SW 1271 (cell line): Measurements from ENCODE around the gene FSTL4.

Experiments used
- DNase-seq, 2 experiments: peaks; one replicate each; lab custom pipeline; 2025; lab: John Stamatoyannopoulos, UW

FSTL4 gene

DNA sequence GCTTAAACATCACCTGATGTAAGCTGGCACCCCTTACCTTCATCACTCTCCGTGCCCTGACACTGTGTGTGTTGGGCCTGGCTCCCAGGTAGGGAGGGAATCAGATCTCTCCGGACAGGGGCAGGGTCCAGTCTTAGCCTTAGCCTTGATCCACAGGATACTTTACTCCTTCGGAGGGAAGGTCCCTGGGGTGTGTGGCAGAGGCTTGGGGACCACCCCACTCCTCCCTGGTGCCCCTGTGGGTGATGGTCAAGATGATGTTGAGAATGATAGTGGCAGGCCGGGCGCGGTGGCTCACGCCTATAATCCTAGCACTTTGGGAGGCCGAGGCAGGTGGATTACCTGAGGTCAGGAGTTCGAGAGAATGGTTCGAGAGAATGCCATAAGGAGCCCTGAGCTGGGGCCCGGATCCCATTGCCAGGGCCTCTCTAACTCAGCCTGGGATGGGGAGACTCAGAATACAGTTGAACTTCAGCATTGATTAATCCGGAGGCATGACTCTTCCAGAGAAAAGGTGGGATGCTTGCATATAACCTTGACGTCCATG is 291.0 kb downstream of the FSTL4 start:
- DNase-seq, result no peak

DNA sequence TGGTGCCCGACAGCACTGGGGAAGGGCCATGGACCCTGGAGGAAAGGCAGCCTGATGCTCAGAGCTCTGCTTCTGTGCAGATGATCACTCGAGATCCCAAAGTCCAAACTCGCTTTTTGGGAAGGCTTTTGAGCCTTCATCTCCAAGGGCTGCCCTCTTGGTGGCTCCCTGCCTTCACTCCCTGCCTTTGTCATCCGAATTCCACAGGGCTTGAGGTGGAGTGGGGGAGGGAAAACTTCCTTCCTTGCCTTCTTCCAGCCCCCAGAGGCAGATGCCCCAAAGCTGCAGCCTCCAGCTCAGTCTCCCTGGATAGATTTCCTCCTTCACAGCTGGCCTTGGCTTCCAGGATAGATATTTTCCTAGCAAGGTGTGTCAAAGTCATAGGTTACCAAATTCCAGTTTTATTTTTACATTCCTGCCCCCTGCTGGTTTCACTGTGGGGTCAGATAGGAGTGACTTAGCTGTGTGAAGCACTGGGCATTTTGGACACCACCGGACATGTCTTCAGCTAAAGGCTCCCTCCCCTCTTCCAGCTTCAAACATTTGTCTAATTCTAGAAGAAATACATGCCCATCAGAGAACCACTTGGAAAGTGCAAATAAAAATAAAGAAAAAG is 292.3 kb downstream of the FSTL4 start:
- no peak for DNase-seq

DNA sequence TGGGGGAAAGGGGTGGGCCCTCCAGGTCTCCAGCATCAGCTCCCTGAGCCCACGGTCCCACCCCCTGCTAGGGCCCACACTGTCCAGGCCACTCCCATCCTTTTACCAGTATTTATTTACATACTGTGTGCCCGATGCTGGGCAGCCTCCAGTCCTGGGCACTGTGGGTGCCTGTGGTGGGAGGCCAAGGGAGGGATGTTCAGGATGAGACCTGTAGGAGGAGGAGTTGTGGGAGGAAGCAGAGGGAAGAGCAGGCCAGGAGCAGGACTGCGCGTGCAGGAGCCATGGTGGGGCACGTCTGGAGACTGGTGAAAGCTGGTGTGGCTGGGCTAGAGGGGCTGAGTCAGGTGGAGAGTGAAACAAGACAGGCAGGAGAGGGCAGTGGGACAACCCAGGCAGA is 293.1 kb downstream of the FSTL4 start:
- DNase-seq, result no peak

DNA sequence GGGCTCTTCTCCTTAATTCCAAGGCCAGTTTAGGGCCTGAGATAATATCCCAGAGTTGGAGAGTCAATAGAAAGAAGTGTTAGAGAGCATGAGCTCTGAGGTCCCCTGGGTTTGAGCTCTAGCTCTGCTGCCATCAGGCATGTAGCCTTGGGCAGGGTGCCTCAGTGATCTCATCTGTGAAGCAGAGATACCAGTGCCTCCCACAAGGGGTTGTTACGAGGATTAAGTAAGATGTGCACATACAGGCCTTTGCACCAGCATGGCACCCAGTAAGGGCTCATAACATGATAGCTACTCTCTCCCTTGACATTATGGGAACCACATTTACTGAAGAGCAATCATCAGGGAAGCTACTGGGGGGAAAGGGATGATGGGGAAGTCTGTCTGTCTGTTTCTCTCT is 294.8 kb downstream of the FSTL4 start:
- no peak for DNase-seq

DNA sequence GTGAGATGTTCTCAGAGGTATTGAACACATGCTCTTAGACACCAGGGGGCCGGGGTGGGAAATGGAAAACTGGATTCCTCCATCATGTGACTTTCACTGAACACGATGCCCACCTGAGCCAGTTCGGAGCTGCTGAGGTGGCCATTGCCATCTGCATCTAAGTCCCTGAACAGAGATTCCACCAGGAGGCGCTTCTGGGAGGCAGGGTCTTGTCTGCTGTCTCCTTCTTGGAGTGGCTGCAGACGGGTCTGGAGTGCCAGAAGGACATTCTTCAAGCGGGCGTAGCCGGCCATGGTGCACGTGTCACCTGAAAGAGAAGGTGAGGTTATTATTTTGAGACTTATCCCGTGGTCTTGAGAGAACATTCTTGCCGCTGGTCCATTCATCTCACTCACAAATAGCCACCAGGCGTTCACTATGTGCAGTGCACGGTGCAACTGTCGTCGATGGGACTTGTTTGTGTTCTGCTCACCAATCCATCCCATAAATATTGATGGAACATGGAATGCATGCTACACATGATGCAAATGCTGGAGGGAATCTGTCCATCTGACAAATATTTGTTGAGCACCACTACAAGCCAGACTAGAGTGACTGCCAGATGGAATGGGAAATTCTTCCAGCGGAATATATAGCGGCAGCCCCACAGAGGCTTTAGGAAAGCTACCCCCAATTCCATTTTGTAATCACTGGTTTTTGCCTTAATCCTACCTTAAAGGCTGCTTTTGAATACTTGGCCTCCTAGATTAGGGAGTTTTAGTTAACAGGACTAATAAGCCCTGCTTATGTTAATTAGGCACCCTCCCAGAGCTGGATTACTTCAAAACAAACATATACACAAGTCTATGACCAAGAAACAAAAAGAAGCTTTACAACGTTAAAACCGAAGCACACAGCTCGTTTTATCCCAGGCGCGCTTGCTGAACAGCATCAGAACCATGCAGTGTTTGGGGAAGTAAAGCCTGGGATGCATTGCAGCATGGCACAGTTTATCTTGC is 295.7 kb downstream of the FSTL4 start:
- no peak for DNase-seq

DNA sequence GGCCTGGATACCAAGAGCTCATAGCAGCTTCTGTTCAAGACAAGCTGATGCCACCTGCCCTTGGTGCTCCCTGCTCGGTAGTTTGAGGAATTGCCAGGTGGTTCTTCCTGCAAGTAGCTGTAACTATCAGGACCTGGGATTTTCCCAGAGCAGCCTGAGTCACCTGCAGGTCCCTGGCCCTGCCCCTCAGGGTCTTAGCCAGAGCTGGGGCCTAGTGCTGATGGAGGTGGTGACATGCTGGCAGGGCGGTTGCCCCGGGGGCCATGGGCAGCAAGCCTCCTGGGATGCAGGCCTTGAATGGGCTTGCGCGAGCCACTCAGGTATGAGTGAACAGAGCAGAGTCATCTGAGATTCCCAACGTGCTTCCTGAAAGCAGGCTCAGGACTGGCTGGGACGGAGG is 298.3 kb downstream of the FSTL4 start:
- no peak for DNase-seq

DNA sequence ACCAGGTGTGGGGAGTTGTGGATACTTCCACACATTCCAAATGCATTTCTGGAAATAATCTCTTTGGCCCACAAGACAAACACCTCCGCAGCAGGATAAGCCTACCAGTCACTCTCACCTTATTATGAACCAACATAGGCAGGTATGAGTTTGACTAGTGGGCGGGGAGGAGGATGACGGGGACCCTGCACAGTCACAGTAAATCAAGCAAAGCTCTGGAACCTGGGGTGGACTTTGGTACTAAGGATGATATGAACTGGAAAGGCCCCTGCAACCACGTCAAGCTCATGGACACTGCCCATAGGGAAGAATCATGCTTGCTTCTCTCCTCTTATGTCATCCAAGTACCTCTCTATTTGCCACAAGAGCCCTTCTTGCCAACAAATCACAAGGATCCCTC is 301.2 kb downstream of the FSTL4 start:
- no peak for DNase-seq

DNA sequence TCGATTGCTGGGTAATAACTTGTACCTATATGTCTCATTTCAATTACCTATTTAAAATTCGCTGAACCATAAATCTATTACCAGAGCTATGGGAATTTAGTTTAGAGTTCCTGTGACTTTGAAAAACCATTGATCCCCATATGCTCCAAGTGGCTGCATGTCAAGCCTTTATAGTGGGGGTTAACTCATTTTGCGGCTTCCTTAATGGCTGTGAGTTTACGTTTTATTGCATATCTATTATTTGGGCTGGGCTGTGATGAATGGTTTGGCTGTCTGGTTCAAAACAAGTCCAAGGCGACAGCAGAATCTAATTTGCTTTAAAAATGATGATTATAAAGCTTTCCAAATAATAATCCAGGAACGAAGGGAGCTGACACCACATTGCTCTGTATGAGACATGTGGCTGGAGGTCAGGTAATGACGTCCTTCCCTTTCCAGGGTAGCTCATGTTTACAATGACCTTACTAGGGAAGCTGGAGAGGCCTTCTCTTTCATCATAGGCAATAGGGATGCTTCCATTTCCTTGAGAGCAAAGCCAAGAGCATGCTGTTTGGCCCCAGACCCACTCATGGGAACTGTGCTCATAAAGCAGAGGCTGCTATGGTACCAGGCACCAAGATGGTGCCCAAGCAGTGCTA is 302.2 kb downstream of the FSTL4 start:
- no peak for DNase-seq

DNA sequence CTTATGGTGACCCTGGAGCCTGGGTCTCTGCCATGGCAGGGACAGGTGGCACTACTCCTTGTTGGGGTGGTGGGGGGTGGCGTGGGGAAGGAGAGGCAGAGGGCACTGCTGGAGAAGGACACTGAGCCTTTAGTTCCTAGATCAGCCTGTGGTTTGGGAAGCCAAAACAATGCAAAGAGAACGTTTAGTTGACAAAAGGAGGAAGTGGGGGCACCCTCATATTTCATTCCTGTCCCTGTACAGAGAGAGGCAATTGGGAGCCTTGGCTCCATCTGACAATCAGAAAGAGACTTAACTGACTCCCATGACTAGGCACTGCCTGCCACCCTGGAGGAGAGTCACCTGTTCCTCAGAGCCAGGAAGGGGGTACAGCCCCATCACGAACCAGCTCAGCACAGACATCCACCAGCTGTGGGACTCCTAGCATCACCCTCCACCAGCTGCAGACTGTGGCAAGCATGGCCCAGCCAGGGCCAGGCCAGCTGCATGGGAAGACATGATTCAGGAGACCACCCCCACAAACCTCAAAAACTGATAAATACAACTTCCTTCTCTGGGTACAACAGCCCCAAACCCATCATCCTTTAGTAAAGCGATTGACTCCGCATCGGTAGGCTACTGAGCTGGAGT is 303.1 kb downstream of the FSTL4 start:
- no peak for DNase-seq

DNA sequence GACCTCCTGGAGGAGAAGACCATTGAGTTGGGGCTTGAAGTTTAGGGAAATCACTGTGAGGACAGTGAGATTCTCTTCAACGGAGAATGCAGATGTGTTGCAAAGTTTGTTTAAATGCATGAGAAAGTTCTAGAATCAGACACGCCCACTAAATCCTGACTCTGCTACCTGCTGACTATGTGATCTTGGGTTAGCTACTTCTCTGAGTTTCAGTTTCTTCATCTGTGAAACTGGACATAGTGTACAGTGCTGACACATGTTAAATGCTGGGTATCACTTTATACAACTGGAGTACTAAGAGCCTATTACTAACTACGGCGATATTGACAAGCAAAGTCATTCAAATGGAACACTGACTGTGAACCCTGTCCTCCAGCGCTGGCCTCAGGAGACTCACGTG is 305.1 kb downstream of the FSTL4 start:
- no peak for DNase-seq

DNA sequence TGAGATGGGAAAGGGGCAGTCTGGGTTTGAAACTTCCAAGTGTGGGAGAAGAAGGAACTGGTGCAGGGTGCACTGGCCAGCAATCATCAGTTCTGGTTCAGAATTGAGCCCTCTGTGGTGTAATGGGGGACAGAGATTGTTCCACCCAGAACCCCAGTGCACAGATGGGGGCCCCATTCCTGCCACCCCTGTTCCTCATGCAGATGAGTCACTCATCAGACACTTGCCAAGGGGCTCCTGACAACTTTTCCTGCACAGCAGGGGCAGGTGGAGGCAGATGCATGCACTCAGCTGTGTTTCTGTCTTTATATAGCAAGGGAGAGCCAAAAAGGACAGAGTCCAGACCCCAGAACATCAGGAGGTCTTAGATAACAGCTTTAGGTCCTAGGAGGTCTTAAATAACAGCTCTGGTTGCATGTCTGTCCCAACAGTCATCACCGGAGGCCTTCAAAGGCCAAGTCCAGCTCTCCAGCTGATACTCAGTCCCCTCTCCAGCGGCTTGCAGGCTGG is 307.6 kb downstream of the FSTL4 start:
- DNase-seq, result no peak

DNA sequence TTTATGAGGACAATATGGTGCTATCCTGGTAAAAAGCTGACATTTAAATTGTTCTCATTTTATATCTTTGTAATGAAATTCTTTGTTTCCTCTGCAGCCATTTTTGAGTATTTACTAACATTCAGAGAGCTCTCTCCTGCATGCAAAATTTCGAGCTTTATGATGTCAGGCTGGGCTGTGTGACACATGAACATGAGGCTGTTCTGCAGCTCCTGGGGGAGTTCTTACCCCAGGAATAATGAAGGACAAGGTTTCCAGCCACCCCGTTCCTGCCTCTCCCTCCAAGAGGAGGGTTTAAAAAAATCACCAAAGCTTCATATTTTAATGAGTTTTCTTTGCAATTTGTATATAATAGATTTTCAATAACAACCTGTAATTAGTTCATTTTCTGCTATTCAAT is 308.2 kb downstream of the FSTL4 start:
- DNase-seq, result no peak

DNA sequence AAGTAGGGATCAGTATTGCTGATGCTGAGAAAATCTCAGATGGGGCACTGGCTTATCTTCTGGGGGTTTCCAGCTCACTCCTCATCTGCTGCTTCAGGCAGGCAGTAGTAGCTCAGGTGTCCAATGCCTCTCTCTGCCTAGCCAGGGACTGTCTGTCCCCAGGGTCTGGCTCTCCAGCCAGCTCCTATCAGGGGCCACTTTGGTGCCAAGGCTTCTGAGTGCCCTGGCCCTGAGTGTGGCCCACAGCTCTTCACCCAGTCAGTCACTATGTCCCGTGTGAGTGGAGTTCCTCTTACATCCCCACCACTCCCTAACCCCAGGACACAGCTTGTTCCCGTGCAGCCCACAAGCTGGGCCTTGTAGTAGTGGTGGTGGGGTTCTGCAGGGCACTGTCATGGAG is 309.0 kb downstream of the FSTL4 start:
- no peak for DNase-seq

DNA sequence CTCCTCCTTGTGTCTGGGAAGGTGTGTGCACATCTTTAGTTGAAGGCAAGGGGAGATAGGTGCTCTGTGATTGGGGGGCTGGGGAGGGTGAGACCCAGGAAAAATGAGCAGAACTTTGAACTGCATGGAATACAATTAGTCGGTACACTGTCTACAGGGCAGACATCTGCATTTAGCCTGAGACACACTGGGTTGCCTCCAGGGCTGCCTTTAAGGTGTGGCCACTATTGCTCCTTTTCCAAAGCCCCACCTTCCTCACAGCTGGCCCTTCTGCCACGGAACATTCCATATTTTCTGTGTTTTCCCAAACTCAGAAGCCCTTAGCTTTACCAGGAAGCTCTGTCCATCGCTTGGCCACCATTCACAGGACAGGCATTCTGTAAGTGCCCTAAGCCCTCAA is 312.6 kb downstream of the FSTL4 start:
- DNase-seq, result no peak

DNA sequence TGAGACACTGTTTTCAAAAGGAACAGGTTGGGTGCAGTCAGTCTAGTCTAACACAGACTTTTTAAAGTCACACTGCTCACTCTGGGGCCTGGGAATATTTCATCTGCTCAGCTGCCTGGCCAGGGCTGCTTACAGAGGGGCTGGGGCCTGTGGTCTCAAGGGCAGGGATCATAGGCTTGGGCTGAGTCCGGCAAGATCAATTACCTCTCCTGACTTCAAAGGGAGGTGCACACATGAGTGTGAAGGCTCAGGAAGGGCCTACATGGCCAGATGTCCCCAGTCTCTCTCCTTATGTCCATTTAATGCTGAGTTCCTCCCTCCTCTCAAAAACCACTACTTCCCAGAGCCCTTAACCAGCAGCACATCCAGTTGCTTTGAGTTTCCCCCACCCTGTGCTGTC is 313.3 kb downstream of the FSTL4 start:
- no peak for DNase-seq

DNA sequence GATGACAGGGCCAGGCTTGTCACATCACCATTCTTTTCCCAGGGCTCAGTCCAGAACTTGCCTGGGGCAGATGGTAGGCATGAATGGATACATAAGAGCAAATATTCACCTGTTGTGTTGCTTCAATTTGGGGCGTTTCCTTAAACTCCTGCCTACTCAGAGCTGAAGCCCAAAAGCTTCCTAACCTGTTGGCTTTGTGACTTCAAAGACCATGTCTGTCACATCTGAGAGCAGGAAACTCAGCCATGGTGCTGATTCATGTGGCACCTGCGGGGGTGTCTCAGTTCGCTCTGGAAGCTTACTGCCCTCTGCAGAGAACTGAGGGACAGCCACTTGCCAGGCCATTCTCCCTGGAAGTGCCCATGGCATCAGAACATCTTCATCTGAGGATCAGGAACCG is 313.9 kb downstream of the FSTL4 start:
- DNase-seq, result no peak

DNA sequence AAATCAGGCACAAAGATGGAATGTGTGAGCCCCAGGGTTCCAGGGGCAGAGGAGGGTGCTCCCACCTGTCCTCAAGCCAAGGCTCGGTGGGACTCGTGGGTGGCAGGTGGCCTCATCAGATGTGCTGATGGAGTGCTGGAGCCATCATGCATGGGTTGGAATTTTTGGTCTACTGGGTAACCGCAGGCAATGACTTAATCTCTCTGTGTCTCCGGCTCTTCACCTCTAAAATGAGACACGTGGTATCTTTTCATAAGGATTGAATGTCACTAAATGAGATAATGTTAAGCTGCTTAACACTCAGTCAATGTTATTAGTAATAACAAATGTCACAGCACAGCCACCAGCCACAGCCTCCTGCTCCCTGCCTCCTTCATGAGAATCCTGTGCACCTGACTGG is 315.0 kb downstream of the FSTL4 start:
- DNase-seq, result no peak

DNA sequence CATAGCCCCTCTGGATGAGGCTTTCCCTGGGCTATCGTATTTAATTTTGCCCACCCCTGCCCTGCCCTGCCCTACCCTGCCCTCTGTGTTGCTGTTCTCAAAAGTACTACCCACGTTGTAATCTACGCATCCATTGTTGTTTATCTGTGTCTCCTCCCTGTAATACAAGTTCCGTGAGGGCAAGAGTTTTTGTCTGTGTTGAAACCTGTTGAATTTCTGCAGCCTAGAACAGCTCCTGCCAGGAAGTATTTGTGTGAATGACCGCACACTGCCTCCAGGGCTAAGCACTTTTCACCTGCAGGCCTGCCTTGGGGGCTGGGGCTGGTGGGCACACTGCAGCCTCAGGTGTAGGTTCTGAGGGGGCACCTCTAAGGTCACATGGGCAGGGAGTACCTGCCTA is 315.7 kb downstream of the FSTL4 start:
- no peak for DNase-seq

DNA sequence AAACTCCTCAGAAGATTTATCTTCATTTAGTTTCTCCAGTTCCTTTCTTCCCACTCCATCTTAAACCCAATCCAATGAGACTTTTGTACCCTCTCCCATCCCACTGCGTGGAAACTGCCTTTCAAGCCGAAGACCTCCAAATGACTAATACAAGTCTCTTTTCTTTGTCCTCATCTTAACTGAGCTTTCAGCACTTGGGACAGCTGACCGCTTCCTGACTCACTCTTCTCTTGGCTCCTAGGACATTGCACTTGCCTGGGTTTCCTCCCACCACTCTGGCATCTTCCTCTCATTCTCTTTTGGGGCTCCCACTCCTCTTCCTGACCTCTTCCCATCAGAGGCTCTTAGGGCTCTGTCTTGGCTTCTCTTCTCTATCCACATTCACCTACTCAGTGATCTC is 316.8 kb downstream of the FSTL4 start:
- DNase-seq, result no peak

DNA sequence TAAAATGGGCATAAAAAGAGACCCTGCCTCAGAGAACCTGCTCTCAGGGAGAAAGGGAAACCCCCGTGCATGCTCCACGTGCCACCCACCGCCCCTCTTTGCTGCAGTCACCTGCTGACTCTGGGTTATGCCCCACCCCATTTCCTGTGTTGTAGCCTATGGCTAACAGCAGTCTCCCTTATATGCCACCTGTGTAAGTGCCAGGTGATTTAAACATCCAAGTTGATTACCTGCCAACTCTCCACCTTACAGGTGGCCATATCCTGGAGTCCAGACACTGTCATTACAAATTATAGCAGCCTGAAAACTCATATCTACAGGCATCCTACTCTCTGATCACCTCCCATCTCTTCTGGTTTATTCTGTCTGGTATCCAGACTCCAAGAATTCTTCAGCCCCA is 318.0 kb downstream of the FSTL4 start:
- no peak for DNase-seq

DNA sequence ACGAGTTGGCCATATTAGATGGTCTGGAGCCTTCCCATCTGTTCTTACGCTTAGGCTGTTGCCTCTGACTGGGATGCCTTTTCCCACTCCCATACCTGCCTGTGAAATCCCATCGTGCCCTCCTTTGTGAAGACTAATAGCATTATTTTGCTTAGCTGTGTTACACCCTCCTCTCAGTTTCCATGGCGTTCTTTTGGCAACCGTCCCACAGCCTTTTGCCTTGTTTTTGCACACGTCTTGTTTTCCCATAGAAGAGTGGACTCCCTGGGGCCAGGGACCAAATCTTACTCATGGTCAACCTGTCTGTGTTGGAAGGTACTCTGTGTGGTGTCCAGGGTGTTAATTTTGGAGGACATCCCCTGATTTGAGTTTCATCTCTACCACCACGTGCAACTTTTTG is 318.4 kb downstream of the FSTL4 start:
- no peak for DNase-seq

DNA sequence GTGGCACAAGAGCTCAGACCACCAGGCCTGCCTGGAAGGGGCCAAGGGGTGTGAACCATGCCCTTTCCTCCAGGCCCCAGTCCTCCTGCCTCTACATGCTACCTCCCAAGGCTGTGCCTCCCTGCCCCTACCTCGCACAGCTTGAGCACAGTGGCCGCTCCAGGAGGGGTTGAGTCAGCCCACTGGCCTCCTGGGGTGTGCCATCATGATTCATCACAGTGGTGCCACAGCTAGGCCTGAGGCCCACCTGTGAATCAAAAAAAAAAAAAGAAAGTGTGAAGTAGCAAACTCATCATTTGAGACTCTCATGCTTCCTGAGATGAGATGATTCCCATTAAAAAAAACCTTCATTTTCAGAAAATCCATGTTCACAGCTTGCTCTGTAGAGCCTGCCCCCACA is 320.0 kb downstream of the FSTL4 start:
- peak; percentile 23 to 35 for DNase-seq
